ENCODE data around the gene SOCS6. TPM values are rescaled to one million over a fixed set of nuclear protein-coding genes. Genes with fewer than 3 reads are reported as not detected.

Gene SOCS6
- total and polyA plus RNA-seq, 8 donors: 4.4 to 56.7 (median 14.0) TPM

GRCh38 chr18:70368903-70369302 is 80.1 kb downstream of the SOCS6 start:
- intact Hi-C loops (cut with DNase I; ENCODE audit: low total_unique reads): no loop called here
- DNase-seq: no peak
- H3K27me3 ChIP-seq: no peaks in the 10 kb centered on the region
- WGBS, 5 donors: 75 to 98% (median 89%) methylated on average over 1 of the region's 1 CpG
- H3K36me3 ChIP-seq: no peaks in the 10 kb centered on the region
- H3K4me3 ChIP-seq: no peak overlapping the region
- no peak overlapping the region for H3K27ac ChIP-seq
- TF ChIP-seq EP300 (IDR thresholded peaks at IDR 0.05) (no peak), POLR2A (IDR thresholded peaks at IDR 0.05) (no peak)
- H3K4me1 ChIP-seq: no peaks in the 10 kb centered on the region
- H3K9me3 ChIP-seq: no peaks in the 10 kb centered on the region

DNA sequence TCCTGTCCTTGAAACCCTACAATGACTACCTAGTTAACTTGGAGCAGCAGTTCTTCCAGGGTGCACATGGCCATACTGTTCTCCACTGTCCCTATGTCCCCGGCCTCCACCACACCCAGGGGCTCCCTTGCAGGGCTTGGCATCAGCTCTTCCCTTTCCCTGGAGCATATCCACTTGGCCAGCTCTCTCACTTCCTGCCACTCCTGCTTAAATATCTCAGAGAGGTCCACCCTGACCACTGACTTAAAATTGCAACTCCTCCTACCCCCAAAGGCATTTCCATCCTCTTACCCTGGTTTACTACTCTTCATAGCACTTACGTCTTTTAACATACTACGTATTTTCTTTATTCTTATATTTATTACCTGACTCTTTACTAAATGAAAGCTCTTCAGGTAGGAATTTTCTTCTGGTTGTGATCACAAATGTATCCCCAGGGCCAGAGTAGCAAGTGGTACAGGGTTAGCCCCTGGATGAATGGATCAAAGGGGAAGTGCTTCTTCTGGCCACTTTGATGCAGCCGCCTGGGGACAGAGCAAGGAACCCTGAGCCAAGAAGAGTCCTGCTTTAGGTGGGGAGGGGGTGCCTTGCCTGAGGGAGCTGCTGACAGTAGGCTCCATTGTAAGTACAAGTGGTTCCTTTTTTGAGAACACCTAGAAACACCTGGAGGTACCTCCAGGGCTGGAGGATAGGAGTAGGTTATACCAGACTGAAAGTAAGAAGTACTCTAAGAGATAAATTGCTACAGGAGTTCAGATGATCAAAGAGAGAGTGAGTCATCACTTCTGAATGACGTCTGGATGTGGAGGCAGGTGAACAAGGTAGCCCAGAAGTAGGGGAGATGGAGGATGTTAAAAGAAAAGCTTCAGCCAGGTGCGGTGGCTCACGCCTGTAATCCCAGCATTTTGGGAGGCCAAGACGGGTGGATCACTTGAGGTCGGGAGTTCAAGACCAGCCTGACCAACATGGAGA is 82.2 kb downstream of the SOCS6 start:
- TF ChIP-seq POLR2A (IDR thresholded peaks at IDR 0.05) (no peak), POLR2AphosphoS5 (IDR thresholded peaks at IDR 0.05) (no peak), EP300 (IDR thresholded peaks at IDR 0.05) (no peak)
- TF ChIP-seq, protein P1, sequence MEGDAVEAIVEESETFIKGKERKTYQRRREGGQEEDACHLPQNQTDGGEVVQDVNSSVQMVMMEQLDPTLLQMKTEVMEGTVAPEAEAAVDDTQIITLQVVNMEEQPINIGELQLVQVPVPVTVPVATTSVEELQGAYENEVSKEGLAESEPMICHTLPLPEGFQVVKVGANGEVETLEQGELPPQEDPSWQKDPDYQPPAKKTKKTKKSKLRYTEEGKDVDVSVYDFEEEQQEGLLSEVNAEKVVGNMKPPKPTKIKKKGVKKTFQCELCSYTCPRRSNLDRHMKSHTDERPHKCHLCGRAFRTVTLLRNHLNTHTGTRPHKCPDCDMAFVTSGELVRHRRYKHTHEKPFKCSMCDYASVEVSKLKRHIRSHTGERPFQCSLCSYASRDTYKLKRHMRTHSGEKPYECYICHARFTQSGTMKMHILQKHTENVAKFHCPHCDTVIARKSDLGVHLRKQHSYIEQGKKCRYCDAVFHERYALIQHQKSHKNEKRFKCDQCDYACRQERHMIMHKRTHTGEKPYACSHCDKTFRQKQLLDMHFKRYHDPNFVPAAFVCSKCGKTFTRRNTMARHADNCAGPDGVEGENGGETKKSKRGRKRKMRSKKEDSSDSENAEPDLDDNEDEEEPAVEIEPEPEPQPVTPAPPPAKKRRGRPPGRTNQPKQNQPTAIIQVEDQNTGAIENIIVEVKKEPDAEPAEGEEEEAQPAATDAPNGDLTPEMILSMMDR (IDR thresholded peaks at IDR 0.05): no peak
- intact Hi-C loops (cut with DNase I; ENCODE audit: low total_unique reads): no loop called here
- Histone ChIP-seq H3K9me3 (no peaks in the 10 kb centered on the region), H3K27ac (no peak overlapping the region), H3K4me1 (peaks cover 0 to 3% (median 0%) of the 10 kb centered on the region in 4 donors), H3K4me3 (no peak overlapping the region), H3K27me3 (no peaks in the 10 kb centered on the region), H3K36me3 (no peaks in the 10 kb centered on the region)
- no peak for DNase-seq
- 76 to 86% (median 85%) methylated on average over 9 of the region's 9 CpGs for WGBS, 5 donors

- Histone ChIP-seq H3K27ac (no peak overlapping the region), H3K9me3 (no peaks in the 10 kb centered on the region), H3K4me1 (peaks cover 0 to 7% (median 0%) of the 10 kb centered on the region in 4 donors), H3K27me3 (no peaks in the 10 kb centered on the region), H3K36me3 (no peaks in the 10 kb centered on the region), H3K4me3 (no peak overlapping the region)
- WGBS, 5 donors: 67 to 80% (median 74%) methylated on average over 2 of the region's 2 CpGs
- TF ChIP-seq POLR2AphosphoS5 (IDR thresholded peaks at IDR 0.05) (no peak), EP300 (IDR thresholded peaks at IDR 0.05) (no peak), POLR2A (IDR thresholded peaks at IDR 0.05) (no peak)
- TF ChIP-seq, protein P1 (IDR thresholded peaks at IDR 0.05): no peak
- DNase-seq: no peak
- intact Hi-C loops (cut with DNase I; ENCODE audit: low total_unique reads): no loop called here
These were observed 83.1 kb downstream of the SOCS6 start for GRCh38 chr18:70371908-70372307.

DNA sequence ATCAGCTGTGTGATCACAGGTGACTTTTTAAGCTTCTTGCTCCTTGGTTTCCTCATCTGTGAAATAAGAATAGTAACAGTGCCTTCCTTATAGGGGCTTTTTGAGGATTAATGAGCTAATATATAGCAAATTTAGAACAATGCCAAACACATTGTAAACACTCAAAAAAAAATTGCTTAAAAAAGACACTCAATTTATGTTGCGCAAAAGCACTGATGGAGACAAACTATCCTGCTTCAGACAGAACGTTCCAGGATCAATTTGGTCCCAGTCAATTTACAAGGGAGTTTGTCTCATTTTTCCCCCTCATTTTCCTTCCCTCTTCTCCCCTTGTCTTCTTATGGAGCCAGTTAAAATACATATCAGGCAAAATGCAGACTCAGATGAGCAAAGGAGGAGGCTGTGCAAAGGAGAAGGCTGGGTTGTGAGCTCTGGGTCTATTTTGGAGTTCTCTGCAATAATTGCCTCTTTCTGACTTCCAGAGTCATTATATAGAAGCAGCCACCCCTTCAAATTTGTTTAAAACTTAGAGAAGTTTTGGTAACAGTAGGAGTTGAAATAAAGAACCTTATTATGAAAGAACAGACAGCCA is 83.7 kb downstream of the SOCS6 start:
- intact Hi-C loops (cut with DNase I; ENCODE audit: low total_unique reads): no loop called here
- Histone ChIP-seq H3K4me1 (peaks cover 3 to 11% (median 6%) of the 10 kb centered on the region in 4 donors), H3K36me3 (no peaks in the 10 kb centered on the region), H3K27ac (no peak overlapping the region), H3K27me3 (no peaks in the 10 kb centered on the region), H3K9me3 (no peaks in the 10 kb centered on the region), H3K4me3 (no peak overlapping the region)
- DNase-seq: no peak
- TF ChIP-seq POLR2A (IDR thresholded peaks at IDR 0.05) (no peak), POLR2AphosphoS5 (IDR thresholded peaks at IDR 0.05) (no peak), EP300 (IDR thresholded peaks at IDR 0.05) (no peak)
- TF ChIP-seq, protein P1 (IDR thresholded peaks at IDR 0.05): no peak
- WGBS, 5 donors: 85 to 93% (median 87%) methylated on average over 2 of the region's 2 CpGs
